ENCODE data around the gene POLR3C. TPM values are rescaled to one million over a fixed set of nuclear protein-coding genes. Genes with fewer than 3 reads are reported as not detected.

The POLR3C gene
- total and polyA plus RNA-seq, 2 of the 4 experiments (the other 2 are of a cell fraction), result 47.0 to 94.1 TPM

DNA sequence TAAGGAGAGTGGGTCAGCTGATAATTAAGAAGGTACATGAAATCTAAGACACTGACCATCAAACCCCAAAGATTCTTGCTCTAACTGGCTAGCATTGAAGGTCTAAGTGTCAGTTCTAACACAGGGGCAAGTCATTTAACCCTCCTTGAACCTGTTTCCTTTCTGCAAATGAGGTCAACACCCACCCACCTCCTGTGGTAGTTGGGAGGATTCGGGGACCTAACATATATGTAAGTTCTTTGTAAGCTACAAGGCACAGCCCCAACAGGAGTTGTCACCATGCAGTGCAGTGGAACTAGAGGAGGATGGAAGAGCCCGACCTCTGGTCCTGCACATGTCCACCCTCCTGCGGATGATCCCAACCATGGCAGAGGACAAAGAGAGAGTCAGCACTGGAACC is 23.8 kb downstream of the POLR3C start:
- no TSS peak for BruUV-seq (replicated peaks)
- Histone ChIP-seq H3K4ac (ENCODE audit: low read depth, low read length) (no peak overlapping the region), H2BK5ac (ENCODE audit: low read depth, low read length, poor library complexity, severe bottlenecking) (no peak overlapping the region), H3K56ac (ENCODE audit: extremely low read depth, insufficient read depth, low read length) (no peak overlapping the region), H3K4me2 (ENCODE audit: low read depth, low read length) (no peak overlapping the region), H3K4me3 (ENCODE audit: insufficient read depth, low read depth, low read length) (no peak overlapping the region), H2AK9ac (replicated peaks; ENCODE audit: low read depth, low read length, poor library complexity) (no peak overlapping the region), H4K8ac (ENCODE audit: low read depth in 2 of 2, low read length in 2 of 2) (no peak overlapping the region), H4K20me1 (ENCODE audit: insufficient read depth, low read length) (no peaks in the 10 kb centered on the region), H2AK5ac (ENCODE audit: low read depth, low read length) (no peak overlapping the region), H3K23ac (ENCODE audit: low read depth, low read length) (no peak overlapping the region), H3K18ac (ENCODE audit: low read depth, low read length) (no peak overlapping the region), H3K36me3 (ENCODE audit: control insufficient read depth, insufficient read depth, low read length) (peaks cover 39% of the 10 kb centered on the region), H3K9me1 (ENCODE audit: insufficient read depth, low read length) (peaks cover 21% of the 10 kb centered on the region; the same call in 1 of the 2 replicates), H3K4me1 (ENCODE audit: control insufficient read depth, insufficient read depth, low read length) (peaks cover 16% of the 10 kb centered on the region), H3K14ac (replicated peaks; ENCODE audit: low read depth, low read length) (no peak overlapping the region), H4K5ac (ENCODE audit: low read depth, low read length) (no peak overlapping the region), H4K91ac (ENCODE audit: insufficient read depth, low read depth, low read length) (no peak overlapping the region), H3K9me3 (ENCODE audit: control insufficient read depth, insufficient read depth, low read length) (no peaks in the 10 kb centered on the region), H3K79me1 (ENCODE audit: low read depth in 1 of 2, low read length in 2 of 2) (peaks cover 0 to 10% of the 10 kb centered on the region in 2 experiments; a peak in 3 of 4 replicates), H3K27me3 (ENCODE audit: control insufficient read depth, insufficient read depth, low read length) (no peaks in the 10 kb centered on the region), H3K9ac (ENCODE audit: low read depth, low read length) (no peak overlapping the region), H2AFZ (replicated peaks; ENCODE audit: low read length, poor library complexity) (no peak overlapping the region), H2BK15ac (ENCODE audit: low read depth, low read length) (no peak overlapping the region), H2BK120ac (ENCODE audit: low read depth, low read length) (no peak overlapping the region), H2BK20ac (ENCODE audit: low read depth, low read length) (no peak overlapping the region; the same call in 1 of the 2 replicates), H3K27ac (ENCODE audit: insufficient read depth, low read length) (no peak overlapping the region)
- TF ChIP-seq RCOR1 (IDR thresholded peaks at IDR 0.05; ENCODE audit: insufficient replicate concordance, low read length) (no peak), RAD21 (IDR thresholded peaks at IDR 0.05; ENCODE audit: low read length) (no peak), CHD1 (IDR thresholded peaks at IDR 0.05; ENCODE audit: low read depth, low read length) (no peak), NFE2L2 (IDR thresholded peaks at IDR 0.05; ENCODE audit: low read depth, low read length) (no peak), RFX5 (IDR thresholded peaks at IDR 0.05; ENCODE audit: low read depth, low read length) (no peak), CTCF (conservative IDR thresholded peaks at IDR 0.05; ENCODE audit: low read depth, low read length) (no peak), CEBPB (IDR thresholded peaks at IDR 0.05; ENCODE audit: low read depth, low read length) (no peak), FOS (IDR thresholded peaks at IDR 0.05; ENCODE audit: low read depth, low read length) (no peak)
- TF ChIP-seq, protein P1, sequence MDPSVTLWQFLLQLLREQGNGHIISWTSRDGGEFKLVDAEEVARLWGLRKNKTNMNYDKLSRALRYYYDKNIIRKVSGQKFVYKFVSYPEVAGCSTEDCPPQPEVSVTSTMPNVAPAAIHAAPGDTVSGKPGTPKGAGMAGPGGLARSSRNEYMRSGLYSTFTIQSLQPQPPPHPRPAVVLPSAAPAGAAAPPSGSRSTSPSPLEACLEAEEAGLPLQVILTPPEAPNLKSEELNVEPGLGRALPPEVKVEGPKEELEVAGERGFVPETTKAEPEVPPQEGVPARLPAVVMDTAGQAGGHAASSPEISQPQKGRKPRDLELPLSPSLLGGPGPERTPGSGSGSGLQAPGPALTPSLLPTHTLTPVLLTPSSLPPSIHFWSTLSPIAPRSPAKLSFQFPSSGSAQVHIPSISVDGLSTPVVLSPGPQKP (IDR thresholded peaks at IDR 0.05; ENCODE audit: borderline replicate concordance, low read depth, low read length), result no peak
- TF ChIP-seq, protein P2, sequence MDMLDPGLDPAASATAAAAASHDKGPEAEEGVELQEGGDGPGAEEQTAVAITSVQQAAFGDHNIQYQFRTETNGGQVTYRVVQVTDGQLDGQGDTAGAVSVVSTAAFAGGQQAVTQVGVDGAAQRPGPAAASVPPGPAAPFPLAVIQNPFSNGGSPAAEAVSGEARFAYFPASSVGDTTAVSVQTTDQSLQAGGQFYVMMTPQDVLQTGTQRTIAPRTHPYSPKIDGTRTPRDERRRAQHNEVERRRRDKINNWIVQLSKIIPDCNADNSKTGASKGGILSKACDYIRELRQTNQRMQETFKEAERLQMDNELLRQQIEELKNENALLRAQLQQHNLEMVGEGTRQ (IDR thresholded peaks at IDR 0.05; ENCODE audit: low read depth, low read length), result no peak
- in situ Hi-C loops (cut with MboI; ENCODE audit: low sequenced_read_pairs) (loop anchor here (5.0 kb wide), 1 partner anchor 164 kb away; no protein-coding TSS in a partner anchor), dilution Hi-C loops (cut with HindIII; ENCODE audit: low sequenced_read_pairs, unreplicated experiment) (no loop called here), intact Hi-C loops (cut with micrococcal nuclease) (no loop called here)
- DNase-seq (no peak), ATAC-seq (ENCODE audit: low read depth) (no peak)
- WGBS, 2 experiments (ENCODE audit: extremely low coverage in 2 of 2, insufficient read length in 1 of 2), result no CpG with 5 or more reads among the region's 3 CpGs
- ChIA-PET POLR2A (ENCODE audit: unreplicated experiment) (no interaction called here), CTCF (interaction anchor here (1.1 to 2.0 kb wide), 3 partner anchors 11 to 169 kb away, joined by 3 to 10 read pairs (median 6); partner anchors contain the start of gene PIAS3)
